HG03139 (cell line): ENCODE results near the gene CD300C.
"Not testable (repeated sequence)": the region's sequence is repeated elsewhere in the genome, so short reads cannot be mapped to it uniquely, and the experiment has no call there.

Source experiments
- ATAC-seq: cut with Tn5 transposase; IDR thresholded peaks from one replicate; pipeline ENCODE4 v1.9.1; 2021; ENCODE audit not compliant: unreplicated experiment

Gene CD300C

DNA sequence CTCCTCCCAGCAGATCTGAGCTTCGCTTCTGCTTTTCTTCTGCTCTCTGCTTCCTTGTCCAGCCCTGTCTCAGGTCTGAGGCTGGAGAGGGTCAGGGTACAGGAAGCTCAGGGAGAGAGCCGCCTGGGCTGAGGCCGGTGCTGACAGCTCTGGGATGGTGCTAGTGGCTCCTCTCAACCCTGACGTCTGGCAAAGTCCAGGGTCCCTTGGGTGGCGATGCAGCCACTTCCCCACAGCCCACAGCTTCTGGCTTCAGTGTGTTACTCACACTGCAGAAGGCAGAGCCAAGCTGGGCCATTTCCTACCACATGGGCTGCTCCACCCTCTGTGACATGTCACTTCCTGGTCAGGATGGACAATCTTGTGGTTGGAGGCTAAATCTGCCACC lies at the start of gene CD300C:
TSS of gene CD300C (minus strand) at position 273 of the 388 bp plus-strand sequence. CDS start 333 bp downstream, outside the sequence.
- no peak for ATAC-seq

DNA sequence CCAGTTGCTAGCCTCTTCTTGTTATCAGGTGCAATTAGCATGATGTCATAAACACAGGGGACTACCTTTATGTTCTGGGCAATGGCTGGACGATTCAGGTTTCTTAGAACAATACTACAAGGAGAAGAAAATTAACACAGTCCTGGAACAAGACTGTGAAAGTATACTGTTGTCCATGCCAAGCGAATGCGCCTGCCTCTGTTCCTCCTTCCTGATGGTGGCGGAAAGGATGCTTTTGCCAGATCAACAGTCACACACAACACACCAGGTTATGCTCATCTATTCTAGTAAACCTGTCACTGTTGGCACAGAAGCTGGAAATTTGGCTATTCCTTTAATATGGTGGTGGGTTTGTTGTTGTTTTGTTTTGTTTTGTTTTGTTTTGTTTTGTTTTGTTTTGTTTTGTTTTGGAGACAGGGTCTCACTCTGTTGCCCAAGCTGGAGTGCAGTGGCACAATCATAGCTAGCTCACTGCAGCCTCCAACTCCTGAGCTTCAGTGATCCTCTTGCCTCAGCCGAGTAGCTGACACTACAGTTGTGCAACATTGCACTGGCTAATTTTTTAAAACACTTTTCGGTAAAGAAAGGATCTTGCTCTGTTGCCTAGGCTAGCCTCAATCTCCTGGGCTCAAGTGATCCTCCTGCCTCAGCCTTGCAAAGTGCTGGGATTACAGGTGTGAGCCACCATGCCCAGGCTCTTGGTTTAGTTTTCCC lies 49.3 kb upstream of the CD300C start:
- no peak for ATAC-seq

DNA sequence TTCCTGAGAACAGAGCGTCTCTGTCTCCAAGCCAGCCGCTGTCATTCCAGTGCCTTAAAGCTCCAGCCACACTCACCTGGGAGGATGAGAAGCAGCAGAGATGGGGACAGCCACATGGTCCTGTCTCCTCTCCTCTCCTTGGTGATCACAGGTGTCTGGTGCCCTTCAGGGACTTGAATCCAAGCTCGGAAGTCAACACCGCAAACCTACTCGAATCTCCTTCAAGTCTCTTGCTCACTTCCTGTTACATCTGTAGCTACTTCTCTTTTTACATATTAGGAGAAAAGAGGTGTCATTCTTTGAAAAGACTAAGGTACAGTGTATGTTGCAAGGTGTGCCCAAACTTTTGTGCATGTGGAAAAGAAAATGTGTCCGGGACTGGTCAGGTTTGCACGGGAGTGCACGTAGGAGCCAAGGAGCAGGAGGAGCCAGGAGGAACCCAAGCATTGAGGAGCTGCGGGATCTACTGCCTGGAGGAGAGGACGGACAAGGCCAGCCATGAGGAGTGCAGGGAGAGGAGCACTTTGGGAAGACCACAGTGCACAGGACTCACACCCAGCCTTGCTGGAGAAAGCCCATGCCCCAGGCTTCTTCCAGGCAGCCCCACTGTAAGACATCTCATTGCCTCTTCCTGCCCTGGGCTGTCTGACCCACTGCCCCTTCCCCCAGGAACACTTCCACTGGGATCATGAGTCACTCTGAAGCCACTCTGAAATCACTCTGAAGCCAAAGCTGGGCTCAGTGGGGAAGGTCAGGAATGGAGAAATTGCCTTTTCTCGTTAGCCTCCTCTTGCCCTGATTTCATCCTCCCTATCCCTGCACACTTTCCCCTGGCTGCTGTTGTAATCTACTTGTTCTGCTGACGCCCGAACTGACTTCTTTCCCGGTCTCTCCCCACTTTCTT lies 46.4 kb upstream of the CD300C start, which contains the start of gene CD300LD:
TSS of gene CD300LD (minus strand) at position 197 of the 904 bp plus-strand sequence. CDS start at position 116, 81 bp downstream.
- ATAC-seq: no peak

DNA sequence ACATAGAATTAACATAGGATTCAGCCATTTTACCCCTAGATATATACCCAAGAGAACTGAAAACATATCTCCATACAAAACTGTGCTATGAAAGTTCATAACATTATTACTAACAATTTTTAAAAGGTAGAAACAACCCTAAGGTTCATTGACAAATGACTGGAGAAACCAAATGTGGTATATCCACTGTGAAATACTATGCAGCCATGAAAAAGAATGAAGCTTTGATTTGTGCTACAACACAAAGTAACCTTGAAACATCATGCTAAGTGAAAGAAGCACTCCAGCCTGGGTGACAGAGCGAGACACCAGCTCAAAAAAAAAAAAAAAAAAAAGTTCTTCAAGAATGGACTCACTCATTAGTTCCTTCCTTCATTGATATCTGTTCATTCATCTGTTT lies 45.6 kb upstream of the CD300C start:
- ATAC-seq: no peak

DNA sequence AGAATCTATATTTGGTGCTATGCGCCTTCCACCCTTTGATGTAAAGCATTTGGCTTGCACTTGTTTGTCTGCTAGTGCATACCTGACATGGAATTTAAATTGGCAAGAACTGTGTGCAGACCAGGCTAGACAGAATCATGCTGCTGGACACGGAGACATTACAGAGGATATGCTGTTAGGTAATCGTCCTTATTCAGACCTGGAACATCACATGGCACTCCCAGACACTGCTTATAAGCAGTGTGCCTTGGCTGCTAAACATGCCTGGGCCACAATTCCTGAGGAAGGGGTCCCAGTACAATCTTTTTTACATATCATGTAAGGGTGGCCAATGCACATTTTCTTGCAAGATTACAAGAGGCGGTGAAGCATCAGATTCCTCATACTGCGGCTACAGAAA lies 39.8 kb upstream of the CD300C start:
- ATAC-seq: no peak

DNA sequence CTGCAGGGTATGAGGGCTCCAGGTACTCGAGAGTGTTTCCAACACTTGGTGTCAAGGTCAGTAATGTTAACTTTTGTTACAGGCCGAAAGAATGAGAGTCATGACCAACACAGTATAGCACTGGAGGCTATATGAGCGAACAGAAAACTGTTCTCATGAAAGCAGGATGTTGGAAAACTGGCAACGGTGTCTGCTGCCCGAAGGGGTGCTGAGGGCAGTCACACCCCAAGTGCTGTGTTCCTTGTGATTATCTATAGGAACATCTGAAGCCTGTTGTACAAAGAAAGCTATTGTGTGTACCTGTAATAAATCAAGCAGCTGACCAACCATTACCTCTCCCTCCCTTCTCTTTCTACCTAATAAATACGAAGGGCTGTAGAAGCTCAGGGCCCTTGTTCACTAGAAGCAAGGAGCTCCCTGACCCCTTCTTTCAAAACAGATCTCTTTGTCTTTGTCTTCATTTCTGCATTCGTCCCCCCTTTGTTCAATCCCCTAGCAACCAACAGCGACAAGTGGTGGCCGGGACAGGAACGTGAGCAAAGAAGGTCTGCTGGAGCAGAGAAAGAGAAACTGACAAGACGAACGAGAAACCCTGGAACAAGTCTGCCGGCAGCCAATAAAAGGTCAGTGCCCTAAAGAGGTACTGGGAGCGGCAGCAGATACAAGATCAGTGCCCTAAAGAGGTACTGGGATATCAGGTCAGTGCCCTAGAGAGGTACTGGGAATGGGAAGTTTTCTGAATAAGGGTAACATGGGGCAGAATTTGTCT lies 38.6 kb upstream of the CD300C start:
- ATAC-seq: no peak

DNA sequence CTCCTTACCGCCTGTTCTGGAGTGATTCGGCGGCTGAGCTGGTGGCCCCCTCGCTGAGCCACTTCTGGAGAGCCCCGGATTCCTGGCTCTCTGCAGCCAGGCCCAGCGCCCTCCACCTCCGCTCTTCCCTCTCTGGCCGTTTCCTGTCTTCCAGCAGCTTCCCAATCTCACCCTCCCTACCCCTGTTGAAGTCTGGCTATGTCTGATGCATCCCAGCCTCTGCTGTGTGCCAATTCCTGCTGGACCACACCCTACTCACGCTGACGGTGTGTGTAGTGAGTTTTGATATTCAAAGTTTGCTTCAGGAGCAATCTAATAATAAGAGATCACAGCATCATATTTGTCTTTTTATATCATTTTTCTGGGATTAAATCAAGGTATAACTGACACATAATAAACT lies 36.7 kb upstream of the CD300C start:
- ATAC-seq: no peak

DNA sequence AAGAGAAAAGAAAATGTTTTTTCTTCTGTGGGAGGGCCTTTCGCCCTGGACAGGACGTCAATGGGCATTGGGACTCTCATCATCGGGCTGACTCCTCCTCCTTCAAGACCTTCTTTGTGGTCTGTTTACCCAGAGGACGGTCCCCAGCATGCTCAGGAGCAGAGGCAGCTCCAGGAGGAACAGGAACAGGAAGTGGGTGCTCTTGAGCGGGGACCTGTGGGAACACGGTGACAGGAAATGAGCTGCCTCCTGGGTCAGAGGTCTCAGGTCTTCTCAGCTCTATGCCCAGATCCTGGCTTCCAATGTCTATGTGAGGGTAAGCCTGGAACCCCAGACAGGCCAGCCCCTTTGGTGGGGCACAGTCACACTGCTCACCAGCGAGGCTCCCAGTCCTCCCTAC lies 34.0 kb upstream of the CD300C start:
- ATAC-seq: no peak

DNA sequence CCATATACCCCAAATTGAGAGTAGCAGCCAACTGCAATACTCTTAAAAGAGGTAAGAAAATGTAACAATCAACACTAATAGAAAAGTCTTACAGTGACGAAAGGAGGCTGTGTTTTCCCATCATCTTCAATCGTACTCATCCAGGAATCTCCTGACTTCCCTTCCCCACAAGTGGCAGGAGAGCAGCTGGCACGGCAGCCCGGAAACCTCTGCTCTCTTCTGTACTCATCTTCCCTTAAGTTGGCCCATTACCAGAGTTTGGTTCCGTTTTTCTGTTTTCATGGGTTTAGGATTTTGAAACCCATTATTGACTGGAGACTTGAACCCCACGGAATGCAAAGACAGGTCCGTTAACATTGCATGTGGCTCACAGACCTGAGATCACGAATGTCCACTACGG lies 33.1 kb upstream of the CD300C start:
- no peak for ATAC-seq

DNA sequence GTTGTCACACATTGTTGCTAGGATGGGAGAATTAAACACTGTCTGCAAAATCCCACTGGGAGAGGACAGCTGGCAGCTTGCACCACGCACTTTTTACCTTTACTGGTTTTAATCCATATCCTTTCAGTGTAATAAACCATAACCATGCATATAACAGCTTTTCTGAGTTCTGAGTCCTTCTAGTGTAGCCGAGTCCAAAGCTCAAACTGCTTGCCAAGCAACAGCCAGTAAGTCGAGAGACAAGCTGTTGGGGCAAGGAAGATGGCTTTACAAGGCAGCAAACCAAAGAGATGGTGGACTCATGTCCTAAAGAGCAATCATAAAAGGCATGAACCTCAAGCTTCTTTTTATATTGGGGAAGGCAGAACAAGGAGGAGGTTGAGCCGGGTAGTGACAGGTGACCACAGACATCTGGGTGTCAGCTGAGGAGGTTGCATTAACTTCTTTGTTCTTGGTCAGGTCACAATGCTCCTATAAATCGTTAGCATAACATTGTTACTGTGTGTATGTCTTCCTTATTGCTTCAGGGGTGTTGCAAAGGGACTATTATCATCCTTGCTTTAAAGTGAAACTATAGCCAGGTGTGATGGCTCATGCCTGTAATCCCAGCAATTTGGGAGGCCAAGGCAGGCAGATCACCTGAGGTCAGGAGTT lies 28.7 kb upstream of the CD300C start:
- ATAC-seq: no peak

DNA sequence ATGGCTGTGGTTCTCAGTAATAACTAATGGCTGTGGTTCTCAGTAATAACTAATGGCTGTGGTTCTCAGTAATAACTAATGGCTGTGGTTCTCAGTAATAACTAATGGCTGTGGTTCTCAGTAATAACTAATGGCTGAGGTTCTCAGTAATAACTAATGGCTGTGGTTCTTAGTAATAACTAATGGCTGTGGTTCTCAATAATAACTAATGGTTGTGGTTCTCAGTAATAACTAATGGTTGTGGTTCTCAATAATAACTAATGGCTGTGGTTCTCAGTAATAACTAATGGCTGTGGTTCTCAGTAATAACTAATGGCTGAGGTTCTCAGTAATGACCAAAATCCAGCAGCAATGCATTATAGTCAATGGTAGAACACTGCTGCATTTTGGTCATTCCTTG lies 27.7 kb upstream of the CD300C start:
- not testable (repeated sequence) for ATAC-seq

DNA sequence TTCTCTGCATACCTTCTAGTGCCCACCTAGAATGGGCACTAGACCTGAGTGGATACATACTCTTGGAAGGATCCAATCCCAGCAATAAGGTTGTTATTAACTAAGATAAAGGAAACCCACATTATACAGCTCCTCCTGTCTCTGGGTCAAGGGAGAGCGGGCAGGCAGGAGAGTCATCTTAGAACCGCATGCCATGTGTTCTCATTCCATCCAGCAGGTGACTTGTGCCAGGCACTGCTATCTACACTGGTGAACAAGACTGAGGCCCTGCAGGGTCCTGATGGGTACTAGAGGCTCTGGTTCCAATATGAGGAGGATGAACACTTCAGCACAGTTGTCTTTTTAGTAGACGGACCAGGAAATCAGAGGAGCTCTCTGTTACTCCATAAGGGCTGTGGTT lies 27.3 kb upstream of the CD300C start:
- ATAC-seq: no peak

DNA sequence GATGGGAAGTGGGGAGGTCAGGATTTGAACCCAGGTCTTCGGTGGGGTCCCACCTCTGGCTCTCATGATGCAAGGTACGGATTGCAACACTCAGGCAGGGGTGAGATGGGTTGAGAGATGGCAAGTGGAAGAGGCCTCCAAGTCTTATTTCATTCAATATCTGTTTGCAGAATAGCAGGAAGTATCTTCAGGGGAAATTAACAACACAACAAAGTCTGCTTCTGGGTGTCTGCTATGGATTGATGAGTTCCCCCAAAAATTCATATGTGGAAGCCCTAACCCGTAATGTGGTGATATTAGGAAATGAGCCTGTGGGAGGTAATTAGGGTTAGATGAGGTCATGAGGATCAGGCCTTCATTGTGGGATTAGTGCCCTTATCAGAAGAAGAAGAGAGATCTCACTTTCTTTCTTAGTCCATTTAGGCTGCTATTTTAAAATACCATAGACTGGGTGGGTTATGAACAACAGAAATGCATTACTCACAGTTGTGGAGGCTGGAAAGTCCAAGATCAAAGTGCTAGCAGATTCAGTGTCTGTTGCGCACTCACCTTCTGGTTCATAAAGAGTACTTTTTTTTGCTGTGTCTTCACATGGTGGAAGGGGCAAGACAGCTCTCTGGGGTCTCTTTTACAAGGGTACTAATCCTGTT lies 25.8 kb upstream of the CD300C start:
- no peak for ATAC-seq

DNA sequence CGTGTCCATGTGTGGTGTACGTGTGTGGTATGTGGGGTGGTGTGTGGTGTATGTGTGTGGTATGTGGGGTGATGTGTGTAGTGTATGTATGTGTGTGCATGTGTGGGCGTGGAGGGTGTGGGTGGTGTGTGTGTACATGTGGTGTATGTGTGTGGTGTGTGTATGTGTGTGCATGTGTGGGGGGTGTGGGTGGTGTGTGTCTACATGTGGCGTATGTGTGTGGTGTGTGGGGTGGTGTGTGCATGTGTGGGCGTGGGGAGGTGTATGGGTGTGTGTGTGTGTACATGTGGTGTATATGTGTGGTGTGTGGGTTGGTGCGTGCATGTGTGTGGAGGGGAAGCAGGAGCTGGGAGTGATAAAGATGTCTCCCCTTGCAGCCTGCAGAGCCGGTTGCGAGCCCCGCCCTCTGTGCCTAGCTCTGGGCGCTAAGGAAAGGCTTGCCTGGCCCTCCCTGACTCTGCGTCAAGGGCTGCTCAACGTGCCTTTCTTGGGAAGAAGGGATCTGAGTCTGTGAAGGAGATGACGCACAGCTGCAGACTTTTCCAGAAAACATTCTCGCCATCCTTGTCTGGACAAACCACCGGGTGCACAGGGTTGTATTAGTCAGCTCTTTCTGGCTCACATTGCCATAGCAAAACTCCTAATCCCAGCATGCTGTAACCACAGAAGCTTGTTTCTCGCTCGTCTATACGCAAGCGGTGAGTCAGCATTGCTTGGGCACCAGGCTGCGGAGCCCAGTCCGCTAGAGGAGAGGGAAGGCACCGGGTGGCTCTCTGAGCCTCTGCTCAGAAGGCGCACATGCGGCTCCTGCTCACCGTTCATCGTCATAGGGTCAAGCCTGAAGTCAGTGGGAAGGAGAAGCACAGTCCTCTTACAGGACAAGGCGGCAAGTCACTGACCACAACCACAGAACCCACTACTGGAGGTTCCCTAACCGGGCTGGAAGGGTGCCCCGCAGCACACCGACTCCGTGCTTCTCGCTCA lies 23.4 kb upstream of the CD300C start:
- no peak for ATAC-seq

DNA sequence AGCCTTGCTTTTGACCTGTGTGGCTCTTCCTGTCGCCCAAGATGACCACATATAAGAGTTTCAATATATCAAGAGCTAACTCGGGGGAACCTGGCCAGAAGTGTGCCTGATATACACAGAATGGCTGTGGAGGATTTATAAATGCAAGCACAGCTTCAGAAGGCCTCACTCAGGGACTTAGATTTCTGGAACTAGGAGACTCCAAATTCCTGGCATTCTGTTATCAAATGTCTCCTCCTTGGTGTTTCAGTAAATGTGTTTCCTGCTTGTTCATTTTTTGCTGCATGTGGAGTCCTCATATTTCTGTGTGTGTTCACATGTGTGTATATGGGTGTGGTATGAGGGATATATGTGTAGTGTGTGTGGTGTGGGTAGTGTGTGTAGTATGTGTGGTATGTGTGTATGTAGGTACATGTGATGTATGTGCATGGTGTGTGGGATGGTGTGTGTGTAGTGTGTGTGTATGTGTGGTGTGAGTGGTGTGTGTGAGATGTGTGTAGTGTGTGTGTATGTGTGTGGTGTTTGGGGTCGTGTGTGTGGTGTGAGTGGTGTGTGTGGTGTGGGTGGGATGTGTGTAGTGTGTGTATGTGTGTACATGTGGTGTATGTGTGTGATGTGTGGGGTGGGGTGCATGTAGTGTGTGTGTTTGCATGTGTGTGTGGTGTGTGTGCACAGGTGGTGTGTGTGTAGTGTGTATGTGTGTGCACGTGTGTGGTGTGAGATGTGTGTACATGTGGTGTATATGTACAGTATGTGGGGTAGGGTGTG lies 22.4 kb upstream of the CD300C start:
- no peak for ATAC-seq

DNA sequence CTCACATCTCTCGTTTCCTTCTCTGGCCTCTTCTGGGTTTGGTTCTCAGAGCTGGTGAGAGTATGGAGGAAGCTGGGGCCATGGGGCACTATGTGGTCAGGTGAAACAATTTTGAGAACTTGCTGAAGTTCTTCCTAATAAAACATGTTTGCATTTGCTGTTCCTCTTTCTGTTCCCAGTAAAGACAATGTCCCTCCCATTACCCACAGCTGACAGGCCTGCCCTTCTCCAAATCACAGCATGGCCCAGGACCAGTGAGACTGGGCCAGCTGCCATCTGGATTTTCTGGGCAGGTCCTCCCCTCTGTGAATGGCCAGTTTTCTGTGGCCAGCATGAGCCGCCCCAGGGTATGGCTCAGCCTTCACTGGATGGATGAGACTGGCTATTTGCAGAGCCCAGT lies 21.5 kb upstream of the CD300C start, which contains the start of gene CD300H:
TSS of gene CD300H (minus strand) at position 113 of the 400 bp plus-strand sequence.
- ATAC-seq: no peak

DNA sequence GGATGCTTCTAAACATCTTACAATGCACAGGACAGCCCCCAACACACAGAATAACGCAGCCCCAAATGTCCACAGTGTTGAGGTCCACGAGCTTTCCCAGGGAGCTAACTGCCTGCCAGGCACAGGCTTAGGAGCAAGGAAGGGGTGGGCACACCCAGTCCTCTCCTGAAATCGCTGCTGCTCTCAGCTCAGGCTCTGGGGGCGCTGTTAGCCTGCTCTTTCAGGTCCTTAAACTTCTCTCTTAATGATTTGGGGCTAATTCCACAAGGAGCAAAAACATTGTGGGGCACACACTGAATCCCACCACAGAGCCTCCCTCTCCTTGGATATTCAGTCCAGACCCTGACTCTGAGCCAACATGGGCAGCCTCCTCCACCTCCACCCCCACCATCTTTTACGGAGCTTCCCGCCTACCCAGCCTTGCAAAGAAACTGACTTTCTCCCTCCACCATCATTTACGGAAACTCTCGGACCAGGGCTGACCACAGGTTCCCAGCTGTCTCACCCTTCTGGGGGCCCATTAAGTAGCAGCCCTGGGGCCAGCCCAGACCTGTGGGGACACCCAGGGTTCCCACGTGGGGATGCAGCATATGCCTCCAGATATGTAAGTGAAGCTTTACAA lies 20.3 kb upstream of the CD300C start:
- no peak for ATAC-seq

DNA sequence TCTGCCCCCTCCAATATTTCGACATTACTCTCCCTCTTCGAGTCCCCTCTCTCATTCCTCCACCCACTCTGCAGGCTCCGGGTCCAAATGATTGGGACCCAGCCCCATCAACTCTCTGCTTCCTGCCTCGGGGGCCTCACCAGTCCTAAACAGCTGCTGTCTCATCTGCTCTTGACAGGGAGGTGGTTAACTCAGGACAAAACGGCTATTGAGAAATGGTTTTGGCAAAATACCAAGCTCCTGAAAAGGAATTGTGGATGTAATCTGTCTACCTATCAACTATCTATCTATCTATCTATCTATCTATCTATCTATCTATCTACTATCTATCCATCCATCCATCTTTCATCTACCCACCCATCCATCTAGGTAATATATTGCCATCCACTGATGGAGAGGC lies 19.2 kb upstream of the CD300C start:
- no peak for ATAC-seq
